Measurements from ENCODE around the gene CDC42SE1. TPM values are rescaled to one million over a fixed set of nuclear protein-coding genes. Genes with fewer than 3 reads are reported as not detected.

The CDC42SE1 gene
- 43.2 TPM for polyA plus RNA-seq (2013, experiment 1 of 2)
- 42.9 TPM for polyA plus RNA-seq (2013, experiment 2 of 2)

DNA sequence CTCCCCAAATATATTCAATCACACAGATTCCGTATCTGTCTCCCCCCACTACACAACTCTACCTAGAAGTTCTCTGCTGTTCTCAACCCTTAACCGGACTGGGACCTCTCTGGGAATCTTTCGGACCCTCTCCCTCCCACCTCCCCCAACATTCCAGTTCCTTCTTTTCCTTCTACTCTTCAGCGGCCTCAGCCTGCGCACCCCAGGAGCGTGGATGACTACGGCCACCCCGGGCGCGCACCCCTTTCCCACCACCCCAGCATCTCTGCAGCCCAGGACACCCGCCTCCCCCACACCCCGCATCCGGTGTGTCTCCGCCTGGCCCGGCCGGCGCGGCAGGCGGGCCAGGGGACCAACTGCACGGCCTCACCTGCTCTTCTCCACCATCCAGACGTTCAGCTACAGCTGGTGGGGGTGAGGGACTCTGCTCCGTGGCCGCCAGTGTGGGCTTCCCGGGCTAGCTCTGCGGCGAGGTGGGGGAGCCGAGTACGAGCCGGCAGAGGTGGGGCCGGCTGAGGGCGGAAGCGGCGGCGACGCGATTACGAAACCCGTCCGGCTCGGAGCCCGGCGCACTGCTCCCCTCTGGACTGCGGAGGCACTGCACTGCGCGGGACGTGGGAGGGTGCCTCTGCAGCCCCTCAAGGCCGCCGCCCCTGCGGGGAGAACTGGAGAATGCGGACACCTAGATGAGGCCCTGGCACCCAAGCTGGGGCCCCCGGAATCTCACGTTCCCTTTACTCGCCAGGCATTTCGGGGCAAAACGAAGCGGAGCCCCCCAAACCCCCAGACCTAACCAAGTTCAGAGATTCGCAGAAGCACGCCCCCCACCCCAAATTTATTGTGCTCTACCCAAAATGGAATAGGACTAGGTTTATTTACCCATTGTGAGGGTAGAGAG is at the start of gene CDC42SE1:
Gene CDC42SE1, minus strand, starts transcription at position 514 of the 898 bp plus-strand sequence. CDS start 3,892 bp downstream, outside the sequence.
- Histone ChIP-seq H3K18ac (ENCODE audit: low read length) (peak within 1 kb of the TSS; percentile 99), H3K14ac (ENCODE audit: low read length) (peak within 1 kb of the TSS; percentile 98), H3K9me3 (replicated peaks in 1 of 2; ENCODE audit: control insufficient read depth in 2 of 2, insufficient read depth in 1 of 2, low read depth in 1 of 2, low read length in 2 of 2) (peaks cover 0 to 6% of the 10 kb centered on the region in 2 donors), H2BK120ac (ENCODE audit: low read depth, low read length) (peak within 1 kb of the TSS; percentile 61), H3K4ac (ENCODE audit: low read length) (peak within 1 kb of the TSS; percentile 44), H2BK15ac (ENCODE audit: low read length) (peak within 1 kb of the TSS; percentile 75), H3K36me3 (replicated peaks in 1 of 2; ENCODE audit: control insufficient read depth in 2 of 2, insufficient read depth in 2 of 2, low read length in 2 of 2) (peaks cover 22 to 42% of the 10 kb centered on the region in 2 donors), H4K8ac (ENCODE audit: low read depth, low read length) (no peak within 1 kb of the TSS), H3K4me2 (ENCODE audit: insufficient read depth, low read length, poor library complexity, severe bottlenecking) (peak within 1 kb of the TSS; percentile 87), H2BK12ac (ENCODE audit: low read length) (no peak within 1 kb of the TSS), H3K9ac (ENCODE audit: low read depth, low read length, poor library complexity) (peak within 1 kb of the TSS; percentile 99), H3K4me1 (ENCODE audit: control insufficient read depth in 2 of 2, insufficient read depth in 1 of 2, low read depth in 1 of 2, low read length in 2 of 2) (peaks cover 5 to 13% of the 10 kb centered on the region in 2 donors), H4K91ac (ENCODE audit: low read depth, low read length, poor library complexity) (peak within 1 kb of the TSS; percentile 27), H3K23ac (ENCODE audit: low read depth, low read length, poor library complexity) (peak within 1 kb of the TSS; percentile 99), H3K27me3 (ENCODE audit: control insufficient read depth in 3 of 3, insufficient read depth in 3 of 3, low read depth in 1 of 3, low read length in 3 of 3) (no peaks in the 10 kb centered on the region), H3K79me1 (ENCODE audit: low read depth, low read length) (peaks cover 13% of the 10 kb centered on the region), H3K27ac (replicated peaks; ENCODE audit: low read length) (peak within 1 kb of the TSS; percentile 88), H2BK5ac (ENCODE audit: low read length) (peak within 1 kb of the TSS; percentile 79), H2AFZ (ENCODE audit: low read length) (peak within 1 kb of the TSS; percentile 97), H3K4me3 (ENCODE audit: low read length in 2 of 2) (peak within 1 kb of the TSS; percentile 93 to 99), H2AK5ac (ENCODE audit: low read depth, low read length) (peak within 1 kb of the TSS; percentile 76)
- WGBS, 2 donors (ENCODE audit: extremely low coverage in 2 of 2, insufficient read length in 2 of 2, insufficient replicate concordance in 1 of 2) = no CpG with 5 or more reads among the region's 58 CpGs
- peak; percentile 79 for DNase-seq (ENCODE audit: low spot score)

DNA sequence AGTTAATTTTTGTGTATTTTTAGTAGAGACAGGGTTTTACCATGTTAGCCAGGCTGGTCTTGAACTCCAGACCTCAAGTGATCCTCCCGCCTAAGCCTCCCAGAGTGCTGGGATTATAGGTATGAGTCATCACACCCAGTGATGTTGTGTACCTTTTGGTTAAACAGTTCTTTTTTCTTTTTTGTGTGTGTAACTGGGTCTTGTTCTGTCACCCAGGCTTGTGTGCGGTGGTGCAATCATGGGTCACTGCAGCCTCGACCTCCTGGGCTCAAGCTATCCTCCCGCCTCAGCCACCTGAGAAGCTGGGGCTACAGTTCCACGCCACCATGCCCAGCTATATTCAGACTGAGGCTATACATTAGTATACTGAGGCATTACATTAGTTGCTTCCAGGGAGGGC is 48.9 kb upstream of the CDC42SE1 start:
- Histone ChIP-seq H2BK5ac (ENCODE audit: low read length) (no peak overlapping the region), H4K91ac (ENCODE audit: low read depth, low read length, poor library complexity) (no peak overlapping the region)

DNA sequence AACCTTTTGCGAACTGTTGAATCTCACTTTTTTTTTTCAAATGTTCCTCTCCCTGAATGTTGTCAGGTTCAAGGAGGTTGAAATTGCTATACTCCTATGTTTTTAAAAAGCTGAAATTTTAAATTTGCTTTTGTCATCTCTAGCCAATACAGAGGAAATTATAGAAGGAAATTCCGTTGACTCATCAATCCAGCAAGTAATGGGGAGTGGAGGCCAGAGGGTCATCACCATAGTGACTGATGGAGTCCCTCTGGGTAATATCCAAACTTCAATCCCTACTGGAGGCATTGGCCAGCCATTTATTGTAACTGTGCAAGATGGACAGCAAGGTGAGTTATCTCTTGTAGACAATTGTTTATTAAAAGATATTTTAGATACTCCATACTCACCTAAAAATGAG is 47.5 kb upstream of the CDC42SE1 start:
- no peak for DNase-seq (ENCODE audit: low spot score)
- Histone ChIP-seq H3K27ac (replicated peaks; ENCODE audit: low read length) (no peak overlapping the region), H3K9me3 (replicated peaks in 1 of 2; ENCODE audit: control insufficient read depth in 2 of 2, insufficient read depth in 1 of 2, low read depth in 1 of 2, low read length in 2 of 2) (no peaks in the 10 kb centered on the region), H3K4me3 (ENCODE audit: low read length in 2 of 2) (no peak overlapping the region), H3K4me2 (ENCODE audit: insufficient read depth, low read length, poor library complexity, severe bottlenecking) (no peak overlapping the region), H2AK5ac (ENCODE audit: low read depth, low read length) (no peak overlapping the region), H3K27me3 (ENCODE audit: control insufficient read depth in 3 of 3, insufficient read depth in 3 of 3, low read depth in 1 of 3, low read length in 3 of 3) (no peaks in the 10 kb centered on the region), H3K4ac (ENCODE audit: low read length) (no peak overlapping the region), H3K36me3 (replicated peaks in 1 of 2; ENCODE audit: control insufficient read depth in 2 of 2, insufficient read depth in 2 of 2, low read length in 2 of 2) (no peaks in the 10 kb centered on the region), H2BK15ac (ENCODE audit: low read length) (no peak overlapping the region), H2AFZ (ENCODE audit: low read length) (peak overlapping the region; percentile 62), H3K18ac (ENCODE audit: low read length) (no peak overlapping the region), H3K14ac (ENCODE audit: low read length) (no peak overlapping the region), H2BK5ac (ENCODE audit: low read length) (no peak overlapping the region), H2BK120ac (ENCODE audit: low read depth, low read length) (no peak overlapping the region), H2BK12ac (ENCODE audit: low read length) (no peak overlapping the region), H3K4me1 (ENCODE audit: control insufficient read depth in 2 of 2, insufficient read depth in 1 of 2, low read depth in 1 of 2, low read length in 2 of 2) (peaks cover 0 to 7% of the 10 kb centered on the region in 2 donors), H4K8ac (ENCODE audit: low read depth, low read length) (no peak overlapping the region), H3K79me1 (ENCODE audit: low read depth, low read length) (no peaks in the 10 kb centered on the region), H4K91ac (ENCODE audit: low read depth, low read length, poor library complexity) (no peak overlapping the region), H3K9ac (ENCODE audit: low read depth, low read length, poor library complexity) (no peak overlapping the region), H3K23ac (ENCODE audit: low read depth, low read length, poor library complexity) (no peak overlapping the region)
- no CpG with 5 or more reads among the region's 2 CpGs for WGBS, 2 donors (ENCODE audit: extremely low coverage in 2 of 2, insufficient read length in 2 of 2, insufficient replicate concordance in 1 of 2)

More for the DNA sequence above, 48.9 kb upstream of the CDC42SE1 start:
- Histone ChIP-seq H3K27ac (replicated peaks; ENCODE audit: low read length) (no peak overlapping the region), H3K27me3 (ENCODE audit: control insufficient read depth in 3 of 3, insufficient read depth in 3 of 3, low read depth in 1 of 3, low read length in 3 of 3) (no peaks in the 10 kb centered on the region), H3K4me3 (ENCODE audit: low read length in 2 of 2) (no peak overlapping the region), H3K4ac (ENCODE audit: low read length) (no peak overlapping the region), H2AFZ (ENCODE audit: low read length) (no peak overlapping the region), H3K9me3 (replicated peaks in 1 of 2; ENCODE audit: control insufficient read depth in 2 of 2, insufficient read depth in 1 of 2, low read depth in 1 of 2, low read length in 2 of 2) (no peaks in the 10 kb centered on the region), H3K9ac (ENCODE audit: low read depth, low read length, poor library complexity) (no peak overlapping the region), H2BK120ac (ENCODE audit: low read depth, low read length) (no peak overlapping the region), H2BK12ac (ENCODE audit: low read length) (no peak overlapping the region), H3K4me2 (ENCODE audit: insufficient read depth, low read length, poor library complexity, severe bottlenecking) (no peak overlapping the region), H3K4me1 (ENCODE audit: control insufficient read depth in 2 of 2, insufficient read depth in 1 of 2, low read depth in 1 of 2, low read length in 2 of 2) (peaks cover 0 to 7% of the 10 kb centered on the region in 2 donors), H2AK5ac (ENCODE audit: low read depth, low read length) (no peak overlapping the region), H3K23ac (ENCODE audit: low read depth, low read length, poor library complexity) (no peak overlapping the region), H3K18ac (ENCODE audit: low read length) (no peak overlapping the region), H4K8ac (ENCODE audit: low read depth, low read length) (no peak overlapping the region), H3K14ac (ENCODE audit: low read length) (no peak overlapping the region), H2BK15ac (ENCODE audit: low read length) (no peak overlapping the region), H3K36me3 (replicated peaks in 1 of 2; ENCODE audit: control insufficient read depth in 2 of 2, insufficient read depth in 2 of 2, low read length in 2 of 2) (no peaks in the 10 kb centered on the region), H3K79me1 (ENCODE audit: low read depth, low read length) (no peaks in the 10 kb centered on the region)
- no peak for DNase-seq (ENCODE audit: low spot score)
- WGBS, 2 donors (ENCODE audit: extremely low coverage in 2 of 2, insufficient read length in 2 of 2, insufficient replicate concordance in 1 of 2) = no CpG with 5 or more reads among the region's 5 CpGs

GRCh38 chr1:151104630-151105029 is 45.2 kb upstream of the CDC42SE1 start:
- H3K14ac ChIP-seq (ENCODE audit: low read length) = no peak overlapping the region
- no peak overlapping the region for H3K27ac ChIP-seq (replicated peaks; ENCODE audit: low read length)
- no peak for DNase-seq (ENCODE audit: low spot score)
- H3K36me3 ChIP-seq (replicated peaks in 1 of 2; ENCODE audit: control insufficient read depth in 2 of 2, insufficient read depth in 2 of 2, low read length in 2 of 2) = no peaks in the 10 kb centered on the region
- H2BK15ac ChIP-seq (ENCODE audit: low read length) = no peak overlapping the region
- no peaks in the 10 kb centered on the region for H3K9me3 ChIP-seq (replicated peaks in 1 of 2; ENCODE audit: control insufficient read depth in 2 of 2, insufficient read depth in 1 of 2, low read depth in 1 of 2, low read length in 2 of 2)
- H2BK120ac ChIP-seq (ENCODE audit: low read depth, low read length) = no peak overlapping the region
- no peak overlapping the region for H3K9ac ChIP-seq (ENCODE audit: low read depth, low read length, poor library complexity)
- H4K8ac ChIP-seq (ENCODE audit: low read depth, low read length) = no peak overlapping the region
- H2AK5ac ChIP-seq (ENCODE audit: low read depth, low read length) = no peak overlapping the region
- no peak overlapping the region for H2AFZ ChIP-seq (ENCODE audit: low read length)
- no peak overlapping the region for H4K91ac ChIP-seq (ENCODE audit: low read depth, low read length, poor library complexity)
- no peak overlapping the region for H3K4me3 ChIP-seq (ENCODE audit: low read length in 2 of 2)
- H3K4me1 ChIP-seq (ENCODE audit: control insufficient read depth in 2 of 2, insufficient read depth in 1 of 2, low read depth in 1 of 2, low read length in 2 of 2) = peaks cover 0 to 7% of the 10 kb centered on the region in 2 donors
- no peak overlapping the region for H3K18ac ChIP-seq (ENCODE audit: low read length)
- no peak overlapping the region for H2BK12ac ChIP-seq (ENCODE audit: low read length)
- H3K23ac ChIP-seq (ENCODE audit: low read depth, low read length, poor library complexity) = no peak overlapping the region
- H3K27me3 ChIP-seq (ENCODE audit: control insufficient read depth in 3 of 3, insufficient read depth in 3 of 3, low read depth in 1 of 3, low read length in 3 of 3) = no peaks in the 10 kb centered on the region
- no peak overlapping the region for H3K4me2 ChIP-seq (ENCODE audit: insufficient read depth, low read length, poor library complexity, severe bottlenecking)
- no peak overlapping the region for H2BK5ac ChIP-seq (ENCODE audit: low read length)
- H3K4ac ChIP-seq (ENCODE audit: low read length) = no peak overlapping the region
- H3K79me1 ChIP-seq (ENCODE audit: low read depth, low read length) = no peaks in the 10 kb centered on the region
